ENCODE measurements around the gene POLDIP3.
A peak's percentile ranks its signal among the peaks of the same experiment; 100 is the strongest.

- TF ChIP-seq POLR2AphosphoS5 (IDR thresholded peaks at IDR 0.05) (peak in 2 of 3 donors; percentile 57 to 75), CTCF (IDR thresholded peaks at IDR 0.05) (no peak), POLR2A (IDR thresholded peaks at IDR 0.05) (no peak), EP300 (IDR thresholded peaks at IDR 0.05) (peak; percentile 47)
Measured at GRCh38 chr22:42635531-42635930, 20.8 kb upstream of the POLDIP3 start.

Measured in suprapubic skin (tissue), 4 donors.